Midbrain (tissue), 1 donor: ENCODE data around the gene MTARC1.

Source experiments
- DNase-seq: peaks from one replicate; lab custom pipeline; 2025; lab: John Stamatoyannopoulos, UW

MTARC1 gene

DNA sequence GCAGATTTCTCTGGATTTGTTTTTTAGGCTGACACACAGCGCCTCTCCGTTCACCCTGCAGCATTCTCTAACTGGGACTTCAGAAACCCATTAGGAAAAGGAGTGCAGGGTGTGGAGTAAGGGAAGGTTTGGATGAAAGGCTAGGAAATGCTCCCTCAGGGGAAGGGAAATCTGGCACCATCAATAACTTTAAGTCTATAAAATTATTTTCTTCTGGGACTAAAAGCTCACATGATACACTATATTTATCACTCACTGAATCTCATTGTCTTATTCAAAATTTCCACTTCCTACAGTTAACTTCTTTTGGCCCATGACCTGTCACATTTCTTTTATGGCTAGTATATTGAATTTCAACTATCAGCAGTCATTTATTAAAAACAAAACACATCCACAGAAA is 46.7 kb downstream of the MTARC1 start:
- DNase-seq = no peak

DNA sequence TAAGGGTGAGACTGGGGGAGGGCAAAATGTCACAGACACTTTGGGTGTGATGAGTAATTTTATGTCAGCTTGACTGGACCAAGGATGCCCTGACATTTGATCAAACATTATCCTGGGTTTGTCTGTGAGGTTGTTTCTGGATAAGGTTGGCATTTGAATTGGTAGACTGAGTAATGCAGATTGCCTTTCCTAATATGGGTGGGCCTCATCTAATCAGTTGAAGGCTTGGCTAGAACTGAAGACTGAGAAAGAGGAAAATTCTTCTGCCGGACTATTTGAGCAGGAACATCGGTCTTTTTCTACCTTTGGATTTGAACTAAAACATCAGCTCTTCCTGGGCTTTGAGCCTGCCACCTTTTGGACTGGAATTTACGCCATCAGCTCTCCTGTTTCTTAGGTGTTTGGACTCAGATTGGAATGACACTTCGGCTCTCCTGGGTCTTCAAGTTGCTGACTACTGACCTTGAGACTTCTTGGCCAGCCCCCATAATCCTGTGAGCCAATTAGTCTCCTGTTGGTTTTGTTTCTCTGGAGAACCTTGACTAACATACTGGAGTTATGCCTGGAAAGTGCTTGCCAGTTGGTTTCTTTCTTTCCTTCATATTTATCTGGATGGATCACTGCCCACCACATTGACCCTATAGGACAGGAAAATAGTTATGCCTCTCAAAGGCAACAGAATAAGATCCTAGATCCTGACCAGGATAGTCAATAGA is 47.6 kb downstream of the MTARC1 start:
- DNase-seq = no peak
